Frontal cortex (tissue), 4 donors: Measurements from ENCODE around the gene NR1I2. TPM values are rescaled to one million over a fixed set of nuclear protein-coding genes. Genes with fewer than 3 reads are reported as not detected.

Experiments
- DNase-seq, 2 donors: peaks; one replicate each; pipeline ENCODE4 v3.0.0; 2012; ENCODE audit warnings: low spot score in 2 of 2
- FAIRE-seq: peaks from 2 replicates; lab custom pipeline; 2012; peaks lifted over from hg19 to GRCh38; lab: Jason Lieb, UNC
- total RNA-seq: library from RNA; depleted of rRNA; stranded (reverse); fragments of >200 nt; gene quantifications from one replicate; pipeline ENCODE4 v1.2.3, GENCODE V29; 2014
- donor health status: control.
- donor health status: control.
- donor health status: control.

The NR1I2 gene
- total RNA-seq, 1 donor from 2014 or later, result 0.82 TPM

DNA sequence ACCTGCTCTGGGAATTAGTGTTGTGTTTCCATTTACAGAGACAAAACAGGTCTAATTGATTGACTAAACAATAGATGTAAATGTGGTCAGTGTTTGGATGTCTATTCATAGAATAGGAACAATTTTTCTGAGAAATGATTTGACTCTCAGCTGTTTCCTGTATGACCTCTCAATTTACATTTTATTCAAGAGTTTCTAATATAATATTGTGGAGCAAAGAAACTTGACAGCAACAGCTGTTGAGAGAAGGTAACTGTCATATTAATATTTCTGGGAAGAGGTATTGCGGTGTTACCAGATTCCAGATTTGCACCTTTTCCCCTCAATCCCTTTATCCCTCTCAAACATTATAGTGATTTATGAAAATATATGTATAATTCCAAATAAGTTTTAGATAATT is 3.7 kb upstream of the NR1I2 start:
- DNase-seq, result no peak

GRCh38 chr3:119778811-119779210 is 3.1 kb upstream of the NR1I2 start:
- FAIRE-seq, result no peak

More for the DNA sequence above, 3.7 kb upstream of the NR1I2 start:
- FAIRE-seq, result no peak

DNA sequence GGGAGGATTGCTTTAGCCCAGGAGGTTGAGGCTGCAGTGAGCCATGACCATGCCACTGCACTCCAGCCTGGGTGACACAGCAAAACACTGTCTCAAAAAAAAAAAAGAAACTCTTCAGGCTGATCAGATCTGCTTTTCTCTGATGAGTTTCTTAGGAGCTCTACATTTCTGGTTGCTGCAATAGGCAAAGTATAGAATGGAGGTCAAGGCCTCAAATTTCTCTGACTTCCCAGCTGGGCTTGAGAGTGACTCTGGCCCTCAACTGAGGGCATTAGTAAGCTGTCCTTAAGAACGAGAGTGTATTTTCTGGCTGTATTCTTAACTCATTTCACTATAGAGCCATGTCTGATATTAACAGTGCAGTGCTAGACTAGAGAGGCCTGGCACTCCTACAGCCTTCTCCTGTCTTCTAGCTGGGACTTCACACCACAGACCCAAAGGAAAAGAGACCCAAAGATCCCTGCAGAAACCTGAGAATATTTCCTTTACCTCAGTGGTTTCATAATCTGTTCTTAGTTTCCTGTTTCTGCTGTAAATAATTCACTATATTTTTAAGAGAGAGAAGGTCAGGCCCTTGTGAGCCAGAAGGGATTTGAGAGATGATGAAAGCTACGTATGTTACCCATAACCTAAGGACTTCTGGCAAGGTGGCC is 2.0 kb upstream of the NR1I2 start:
- no peak for DNase-seq
- no peak for FAIRE-seq

More at GRCh38 chr3:119778811-119779210, 3.1 kb upstream of the NR1I2 start:
- DNase-seq, result no peak

GRCh38 chr3:119782460-119782859 is 559 bp downstream of the NR1I2 start:
- DNase-seq (no peak), FAIRE-seq (no peak)

DNA sequence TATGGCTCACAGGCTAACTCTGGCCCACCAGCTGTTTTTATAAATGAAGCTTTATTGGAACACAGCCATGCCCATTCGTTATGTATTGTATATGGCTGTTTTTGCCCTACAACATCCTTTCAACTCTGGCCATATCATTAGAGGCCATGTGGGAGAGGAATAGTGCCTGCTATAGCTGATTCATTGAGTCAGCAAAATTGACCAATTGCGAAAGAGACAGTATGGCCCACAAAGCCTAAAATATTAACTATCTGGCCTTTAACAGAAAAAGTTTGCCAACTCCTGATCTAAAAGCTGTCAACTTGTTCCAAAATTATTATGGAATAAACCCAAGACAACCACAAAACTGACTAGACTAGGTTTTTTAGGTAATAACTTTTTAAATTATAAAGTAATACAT is 1.4 kb downstream of the NR1I2 start:
- DNase-seq (no peak), FAIRE-seq (no peak)

DNA sequence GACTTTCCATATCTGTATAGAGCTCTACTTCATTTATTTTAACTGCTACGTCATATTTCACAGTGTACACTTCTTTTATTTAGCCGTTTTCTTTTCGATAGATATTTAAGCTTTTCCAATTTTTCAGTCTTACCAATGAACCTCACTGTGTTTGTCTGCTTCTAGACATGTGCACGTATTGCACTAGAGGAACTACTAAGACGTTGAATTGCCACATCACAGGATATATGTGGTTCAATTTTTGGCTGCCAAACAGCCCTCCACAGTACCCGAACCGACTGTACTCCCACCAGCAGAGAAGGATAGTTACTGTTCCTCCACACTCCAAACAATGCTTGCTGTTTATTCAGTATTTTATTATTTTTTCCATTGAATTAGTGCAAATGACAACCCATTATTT is 2.0 kb downstream of the NR1I2 start:
- FAIRE-seq, result no peak
- no peak for DNase-seq

GRCh38 chr3:119786409-119786808 is 4.5 kb downstream of the NR1I2 start:
- FAIRE-seq (no peak), DNase-seq (no peak)

GRCh38 chr3:119790369-119790768 is 8.5 kb downstream of the NR1I2 start:
- FAIRE-seq (no peak), DNase-seq (no peak)

DNA sequence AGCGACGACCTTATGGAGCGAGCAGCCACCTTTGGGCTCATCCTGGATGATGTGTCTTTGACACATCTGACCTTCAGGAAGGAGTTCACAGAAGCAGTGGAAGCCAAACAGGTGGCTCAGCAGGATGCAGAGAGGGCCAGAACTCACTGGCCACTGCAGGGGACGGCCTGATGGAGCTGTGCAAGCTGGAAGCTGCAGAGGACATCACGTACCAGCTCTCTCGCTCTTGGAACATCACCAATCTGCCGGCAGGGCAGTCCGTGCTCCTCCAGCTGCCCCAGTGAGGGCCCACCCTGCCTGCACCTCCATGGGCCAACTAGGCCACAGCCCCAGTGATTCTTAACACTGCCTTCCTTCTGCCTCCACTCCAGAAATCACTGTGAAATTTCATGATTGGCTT is 10.4 kb downstream of the NR1I2 start:
- DNase-seq (no peak), FAIRE-seq (no peak)

GRCh38 chr3:119794401-119794800 is 12.5 kb downstream of the NR1I2 start:
- FAIRE-seq, result no peak

DNA sequence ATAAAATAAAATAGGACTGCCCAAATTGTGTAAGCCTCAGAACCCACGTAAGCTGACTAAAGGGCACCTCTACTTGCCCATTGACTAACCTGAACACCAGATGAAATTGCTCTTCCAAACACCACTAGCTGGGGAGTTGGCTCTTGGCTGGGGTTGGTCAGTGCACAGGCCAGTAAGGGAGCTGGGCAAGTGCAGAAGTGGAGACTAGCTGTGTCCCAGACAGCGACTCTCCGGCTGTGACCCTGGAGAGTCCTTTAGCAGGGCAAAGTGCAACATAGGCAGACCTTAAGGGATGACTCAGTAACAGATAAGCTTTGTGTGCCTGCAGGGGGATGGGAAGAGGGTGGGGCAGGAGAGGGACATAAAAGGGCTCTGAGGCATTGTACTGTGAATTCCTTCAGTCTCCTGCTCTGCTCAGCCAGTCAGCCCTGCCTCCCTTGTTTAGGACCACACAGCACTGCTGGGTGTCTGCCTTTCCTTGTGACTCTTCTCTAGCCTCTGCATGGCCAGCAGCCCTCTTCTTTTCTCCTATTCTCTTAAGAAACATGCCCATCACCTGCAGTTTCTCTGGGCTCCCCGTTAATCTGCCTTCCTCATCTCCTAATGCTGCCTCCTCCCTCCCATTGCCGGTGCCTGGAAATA is 13.2 kb downstream of the NR1I2 start:
- FAIRE-seq, result no peak
- DNase-seq, result no peak

More at GRCh38 chr3:119794401-119794800, 12.5 kb downstream of the NR1I2 start:
- no peak for DNase-seq

GRCh38 chr3:119795849-119796248 is 13.9 kb downstream of the NR1I2 start:
- DNase-seq (no peak), FAIRE-seq (no peak)

DNA sequence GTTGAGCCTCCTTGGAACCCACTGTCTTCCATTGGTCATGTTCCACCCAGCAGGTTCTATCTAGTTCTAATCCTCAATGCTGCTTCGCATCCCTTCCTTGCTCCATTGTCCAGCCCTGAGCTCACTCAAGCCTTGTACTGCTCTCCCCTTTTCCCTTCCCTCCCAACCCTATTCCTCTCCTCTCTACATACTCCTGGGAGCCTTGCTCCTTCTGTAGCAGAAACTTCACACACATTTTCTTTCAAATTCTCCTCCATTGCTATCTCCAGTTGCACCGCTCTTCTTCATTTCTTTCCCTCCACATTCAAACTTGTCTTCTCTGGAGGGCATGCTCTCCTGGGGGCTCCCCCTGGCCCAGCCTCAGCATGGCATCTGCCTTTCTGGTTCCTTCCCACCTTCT is 14.5 kb downstream of the NR1I2 start:
- DNase-seq (no peak), FAIRE-seq (no peak)

DNA sequence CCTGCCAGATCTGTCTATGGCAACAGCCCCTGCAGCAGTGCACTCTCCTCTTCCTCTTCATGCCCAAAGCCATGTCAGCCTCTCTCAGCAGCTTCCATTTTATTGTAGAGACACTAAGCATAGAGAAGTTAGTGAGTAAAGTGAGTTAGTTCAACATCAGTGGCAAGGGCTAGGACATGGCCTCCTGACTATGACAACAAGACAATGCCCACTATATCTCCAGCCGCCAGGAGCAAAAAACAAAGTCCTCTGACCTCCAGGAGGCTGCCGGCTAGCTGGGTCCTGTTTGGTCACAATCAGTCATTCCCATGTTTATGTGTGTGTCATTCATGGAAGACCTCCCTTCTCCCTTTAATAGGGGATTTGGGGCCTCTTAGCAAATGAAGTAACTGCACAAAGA is 14.9 kb downstream of the NR1I2 start:
- FAIRE-seq, result no peak
- no peak for DNase-seq

DNA sequence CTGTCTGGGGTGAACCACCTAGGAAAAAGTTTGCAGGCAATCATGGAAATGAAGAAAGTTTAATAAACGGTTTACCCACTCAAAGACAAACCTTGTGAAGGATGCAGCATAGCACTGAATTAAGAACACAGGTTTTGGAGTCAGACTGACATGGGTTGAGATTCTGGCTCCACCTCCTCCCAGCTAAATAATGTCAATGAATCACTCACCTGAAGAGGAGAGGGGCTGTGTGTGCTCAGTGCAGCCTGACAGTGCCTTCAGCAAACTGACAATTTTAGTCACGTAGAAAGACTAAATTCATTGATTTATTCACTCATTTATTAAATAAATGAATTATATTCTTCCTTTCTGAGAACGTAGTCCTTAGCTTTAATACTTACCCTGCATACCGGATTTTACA is 18.9 kb downstream of the NR1I2 start:
- FAIRE-seq, result no peak
- no peak for DNase-seq

DNA sequence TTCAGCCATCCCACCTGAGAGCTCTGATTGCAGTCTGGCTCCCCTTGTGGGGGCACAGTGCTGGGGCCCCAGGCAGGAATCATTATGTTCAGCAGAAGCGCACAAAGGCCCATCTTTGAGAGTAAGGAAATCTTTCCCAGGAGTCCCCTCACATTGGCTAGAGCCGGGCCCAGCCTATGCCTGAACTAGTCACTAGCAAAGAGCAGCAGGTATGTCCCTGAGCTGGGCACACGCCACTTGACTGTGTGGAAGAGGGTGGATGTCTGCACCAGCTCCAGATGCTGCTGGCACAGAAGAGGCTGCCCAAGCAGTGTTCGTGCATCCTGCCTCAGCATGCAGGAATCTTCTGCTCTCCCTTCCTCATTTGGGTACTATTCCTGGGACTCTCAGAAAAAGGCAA is 26.3 kb downstream of the NR1I2 start:
- FAIRE-seq (no peak), DNase-seq (no peak)

- DNase-seq (no peak), FAIRE-seq (no peak)
These were observed 26.9 kb downstream of the NR1I2 start for GRCh38 chr3:119808843-119809242.

- DNase-seq (no peak), FAIRE-seq (no peak)
These were observed 27.5 kb downstream of the NR1I2 start for GRCh38 chr3:119809249-119810017.

GRCh38 chr3:119810018-119810435 is 28.1 kb downstream of the NR1I2 start:
- FAIRE-seq (no peak), DNase-seq (peak in 1 of 2 donors; percentile 52)

DNA sequence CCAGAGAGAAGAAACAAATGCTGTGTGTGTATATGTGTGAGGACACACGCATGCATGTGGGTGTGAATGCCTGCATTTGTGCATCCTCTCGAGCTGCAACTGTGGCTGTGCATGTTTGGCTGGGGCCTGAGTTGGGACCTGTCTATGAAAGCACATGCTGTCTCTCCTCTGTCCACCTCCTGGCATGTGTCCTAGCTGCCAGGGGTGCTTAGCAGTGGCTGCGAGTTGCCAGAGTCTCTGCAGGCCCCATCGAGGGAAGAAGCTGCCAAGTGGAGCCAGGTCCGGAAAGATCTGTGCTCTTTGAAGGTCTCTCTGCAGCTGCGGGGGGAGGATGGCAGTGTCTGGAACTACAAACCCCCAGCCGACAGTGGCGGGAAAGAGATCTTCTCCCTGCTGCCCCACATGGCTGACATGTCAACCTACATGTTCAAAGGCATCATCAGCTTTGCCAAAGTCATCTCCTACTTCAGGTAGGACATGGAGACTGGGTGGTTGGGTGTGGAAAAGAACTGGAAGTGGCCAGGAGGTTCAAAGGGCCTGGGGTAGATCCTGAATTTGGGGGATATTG is 30.7 kb downstream of the NR1I2 start:
- DNase-seq, result no peak
- FAIRE-seq, result no peak

DNA sequence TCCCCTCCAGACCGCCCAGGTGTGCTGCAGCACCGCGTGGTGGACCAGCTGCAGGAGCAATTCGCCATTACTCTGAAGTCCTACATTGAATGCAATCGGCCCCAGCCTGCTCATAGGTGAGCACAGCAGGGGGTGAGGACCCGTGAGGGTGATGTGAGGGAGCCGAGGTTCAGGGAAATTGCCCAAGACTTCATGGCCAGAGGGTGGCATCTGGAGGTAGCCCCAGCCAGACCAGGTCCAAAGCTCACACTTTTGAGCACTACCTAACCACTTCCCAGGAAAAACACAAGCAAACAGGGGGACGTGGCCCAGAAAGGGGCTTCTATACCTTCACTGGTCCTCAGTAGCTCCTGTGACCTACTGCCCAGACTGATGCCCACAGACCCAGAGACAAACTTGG is 33.8 kb downstream of the NR1I2 start:
- FAIRE-seq (no peak), DNase-seq (no peak)
